ENCODE data around the gene CEL. TPM values are rescaled to one million over a fixed set of nuclear protein-coding genes. Genes with fewer than 3 reads are reported as not detected.
"Not testable (repeated sequence)": the region's sequence is repeated elsewhere in the genome, so short reads cannot be mapped to it uniquely, and the experiment has no call there.

Gene CEL
- total RNA-seq, 2 donors from 2014 or later, result 8,438 to 9,209 TPM

DNA sequence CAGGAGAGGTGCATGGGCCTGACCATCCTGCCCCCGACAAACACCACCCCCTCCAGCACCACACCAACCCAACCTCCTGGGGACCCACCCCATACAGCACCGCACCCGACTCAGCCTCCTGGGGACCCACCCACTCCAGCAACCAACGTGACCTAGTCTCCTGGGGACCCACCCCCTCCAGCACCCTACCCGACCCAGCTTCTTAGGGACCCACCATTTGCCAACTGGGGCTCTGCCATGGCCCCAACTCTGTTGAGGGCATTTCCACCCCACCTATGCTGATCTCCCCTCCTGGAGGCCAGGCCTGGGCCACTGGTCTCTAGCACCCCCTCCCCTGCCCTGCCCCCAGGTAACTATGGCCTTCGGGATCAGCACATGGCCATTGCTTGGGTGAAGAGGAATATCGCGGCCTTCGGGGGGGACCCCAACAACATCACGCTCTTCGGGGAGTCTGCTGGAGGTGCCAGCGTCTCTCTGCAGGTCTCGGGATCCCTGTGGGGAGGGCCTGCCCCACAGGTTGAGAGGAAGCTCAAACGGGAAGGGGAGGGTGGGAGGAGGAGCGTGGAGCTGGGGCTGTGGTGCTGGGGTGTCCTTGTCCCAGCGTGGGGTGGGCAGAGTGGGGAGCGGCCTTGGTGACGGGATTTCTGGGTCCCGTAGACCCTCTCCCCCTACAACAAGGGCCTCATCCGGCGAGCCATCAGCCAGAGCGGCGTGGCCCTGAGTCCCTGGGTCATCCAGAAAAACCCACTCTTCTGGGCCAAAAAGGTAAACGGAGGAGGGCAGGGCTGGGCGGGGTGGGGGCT lies 4.6 kb downstream of the CEL start:
- Histone ChIP-seq H3K36me3 (replicated peaks in 1 of 2; ENCODE audit: insufficient read depth in 1 of 2, low read depth in 2 of 2) (peaks cover 0 to 2% of the 10 kb centered on the region in 2 donors), H3K9me3 (no peaks in the 10 kb centered on the region), H3K4me3 (no peak overlapping the region), H3K27me3 (no peaks in the 10 kb centered on the region), H3K4me1 (peaks cover 18% of the 10 kb centered on the region), H3K27ac (peak overlapping the region; percentile 7 to 81 (median 73))
- TF ChIP-seq, protein P1, sequence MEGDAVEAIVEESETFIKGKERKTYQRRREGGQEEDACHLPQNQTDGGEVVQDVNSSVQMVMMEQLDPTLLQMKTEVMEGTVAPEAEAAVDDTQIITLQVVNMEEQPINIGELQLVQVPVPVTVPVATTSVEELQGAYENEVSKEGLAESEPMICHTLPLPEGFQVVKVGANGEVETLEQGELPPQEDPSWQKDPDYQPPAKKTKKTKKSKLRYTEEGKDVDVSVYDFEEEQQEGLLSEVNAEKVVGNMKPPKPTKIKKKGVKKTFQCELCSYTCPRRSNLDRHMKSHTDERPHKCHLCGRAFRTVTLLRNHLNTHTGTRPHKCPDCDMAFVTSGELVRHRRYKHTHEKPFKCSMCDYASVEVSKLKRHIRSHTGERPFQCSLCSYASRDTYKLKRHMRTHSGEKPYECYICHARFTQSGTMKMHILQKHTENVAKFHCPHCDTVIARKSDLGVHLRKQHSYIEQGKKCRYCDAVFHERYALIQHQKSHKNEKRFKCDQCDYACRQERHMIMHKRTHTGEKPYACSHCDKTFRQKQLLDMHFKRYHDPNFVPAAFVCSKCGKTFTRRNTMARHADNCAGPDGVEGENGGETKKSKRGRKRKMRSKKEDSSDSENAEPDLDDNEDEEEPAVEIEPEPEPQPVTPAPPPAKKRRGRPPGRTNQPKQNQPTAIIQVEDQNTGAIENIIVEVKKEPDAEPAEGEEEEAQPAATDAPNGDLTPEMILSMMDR (IDR thresholded peaks at IDR 0.05), result no peak
- TF ChIP-seq POLR2A (IDR thresholded peaks at IDR 0.05), result peak; percentile 60 to 70 (median 67)
- ATAC-seq, result no peak
- WGBS, 2 donors, result 36 to 43% methylated on average over 24 to 25 of the region's 25 CpGs
- intact Hi-C loops (cut with DNase I), result no loop called here
- DNase-seq, result peak; percentile 53 to 73 (median 62)

DNA sequence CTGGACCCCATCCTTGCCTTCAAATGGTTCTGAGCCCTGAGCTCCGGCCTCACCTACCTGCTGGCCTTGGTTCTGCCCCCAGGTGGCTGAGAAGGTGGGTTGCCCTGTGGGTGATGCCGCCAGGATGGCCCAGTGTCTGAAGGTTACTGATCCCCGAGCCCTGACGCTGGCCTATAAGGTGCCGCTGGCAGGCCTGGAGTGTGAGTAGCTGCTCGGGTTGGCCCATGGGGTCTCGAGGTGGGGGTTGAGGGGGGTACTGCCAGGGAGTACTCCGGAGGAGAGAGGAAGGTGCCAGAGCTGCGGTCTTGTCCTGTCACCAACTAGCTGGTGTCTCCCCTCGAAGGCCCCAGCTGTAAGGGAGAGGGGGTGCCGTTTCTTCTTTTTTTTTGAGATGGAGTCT lies 5.2 kb downstream of the CEL start:
- peak; percentile 54 to 62 (median 58) for DNase-seq
- H3K4me1 ChIP-seq, result peaks cover 22% of the 10 kb centered on the region
- H3K9me3 ChIP-seq, result no peaks in the 10 kb centered on the region
- intact Hi-C loops (cut with DNase I), result no loop called here
- peak in 1 of 3 donors; percentile 44 for TF ChIP-seq POLR2A (IDR thresholded peaks at IDR 0.05)
- TF ChIP-seq, protein P1 (IDR thresholded peaks at IDR 0.05), result peak in 4 of 7 experiments; percentile 0 to 26 (median 20)
- ATAC-seq, result no peak
- H3K4me3 ChIP-seq, result no peak overlapping the region
- 35 to 41% methylated on average over 8 to 11 of the region's 11 CpGs for WGBS, 2 donors
- no peaks in the 10 kb centered on the region for H3K27me3 ChIP-seq
- peaks cover 0 to 2% of the 10 kb centered on the region in 2 donors for H3K36me3 ChIP-seq (replicated peaks in 1 of 2; ENCODE audit: insufficient read depth in 1 of 2, low read depth in 2 of 2)
- H3K27ac ChIP-seq, result peak overlapping the region in 3 of 4 donors; percentile 67 to 81 (median 79)

DNA sequence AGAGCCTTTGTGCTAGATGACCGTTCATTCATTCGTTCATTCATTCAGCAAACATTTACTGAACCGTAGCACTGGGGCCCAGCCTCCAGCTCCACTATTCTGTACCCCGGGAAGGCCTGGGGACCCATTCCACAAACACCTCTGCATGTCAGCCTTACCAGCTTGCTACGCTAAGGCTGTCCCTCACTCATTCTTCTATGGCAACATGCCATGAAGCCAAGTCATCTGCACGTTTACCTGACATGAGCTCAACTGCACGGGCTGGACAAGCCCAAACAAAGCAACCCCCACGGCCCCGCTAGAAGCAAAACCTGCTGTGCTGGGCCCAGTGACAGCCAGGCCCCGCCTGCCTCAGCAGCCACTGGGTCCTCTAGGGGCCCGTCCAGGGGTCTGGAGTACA lies 6.0 kb downstream of the CEL start:
- peak overlapping the region; percentile 1 to 81 (median 58) for H3K27ac ChIP-seq
- WGBS, 2 donors, result 31 to 45% methylated on average over 10 to 11 of the region's 11 CpGs
- H3K27me3 ChIP-seq, result no peaks in the 10 kb centered on the region

GRCh38 chr9:133068431-133068830 lies 6.7 kb downstream of the CEL start:
- 23% methylated on average over 3 of the region's 15 CpGs; no CpG with 5 or more reads in 1 of the 2 donors for WGBS, 2 donors
- H3K4me3 ChIP-seq; ATAC-seq; H3K27me3 ChIP-seq; H3K9me3 ChIP-seq; intact Hi-C loops (cut with DNase I); H3K36me3 ChIP-seq (replicated peaks in 1 of 2; ENCODE audit: insufficient read depth in 1 of 2, low read depth in 2 of 2): not testable (repeated sequence)
- H3K27ac ChIP-seq, result peak overlapping the region in 2 of 4 donors; percentile 36 to 81
- H3K4me1 ChIP-seq, result peaks cover 22% of the 10 kb centered on the region
- DNase-seq, result peak in 1 of 4 donors; percentile 15

More for the DNA sequence above, 6.0 kb downstream of the CEL start:
- DNase-seq (peak; percentile 55 to 74 (median 59)), ATAC-seq (no peak)
- H3K4me1 ChIP-seq, result peaks cover 22% of the 10 kb centered on the region
- H3K36me3 ChIP-seq (replicated peaks in 1 of 2; ENCODE audit: insufficient read depth in 1 of 2, low read depth in 2 of 2), result peaks cover 0 to 2% of the 10 kb centered on the region in 2 donors
- intact Hi-C loops (cut with DNase I), result no loop called here
- TF ChIP-seq, protein P1 (IDR thresholded peaks at IDR 0.05), result no peak
- TF ChIP-seq POLR2A (IDR thresholded peaks at IDR 0.05), result peak; percentile 48 to 68 (median 51)
- no peak overlapping the region for H3K4me3 ChIP-seq
- H3K9me3 ChIP-seq, result no peaks in the 10 kb centered on the region

GRCh38 chr9:133070500-133070961 lies 8.8 kb downstream of the CEL start:
- ATAC-seq (peak; percentile 12), DNase-seq (peak; percentile 69 to 79 (median 72))
- H3K9me3 ChIP-seq; H3K27me3 ChIP-seq; H3K4me3 ChIP-seq; H3K36me3 ChIP-seq (replicated peaks in 1 of 2; ENCODE audit: insufficient read depth in 1 of 2, low read depth in 2 of 2); intact Hi-C loops (cut with DNase I): not testable (repeated sequence)
- peak; percentile 18 to 72 (median 69) for TF ChIP-seq POLR2A (IDR thresholded peaks at IDR 0.05)
- WGBS, 2 donors, result 44 to 50% methylated on average over 7 to 17 of the region's 17 CpGs
- Histone ChIP-seq H3K4me1 (peaks cover 18% of the 10 kb centered on the region), H3K27ac (peak overlapping the region in 3 of 4 donors; percentile 33 to 55 (median 52))

DNA sequence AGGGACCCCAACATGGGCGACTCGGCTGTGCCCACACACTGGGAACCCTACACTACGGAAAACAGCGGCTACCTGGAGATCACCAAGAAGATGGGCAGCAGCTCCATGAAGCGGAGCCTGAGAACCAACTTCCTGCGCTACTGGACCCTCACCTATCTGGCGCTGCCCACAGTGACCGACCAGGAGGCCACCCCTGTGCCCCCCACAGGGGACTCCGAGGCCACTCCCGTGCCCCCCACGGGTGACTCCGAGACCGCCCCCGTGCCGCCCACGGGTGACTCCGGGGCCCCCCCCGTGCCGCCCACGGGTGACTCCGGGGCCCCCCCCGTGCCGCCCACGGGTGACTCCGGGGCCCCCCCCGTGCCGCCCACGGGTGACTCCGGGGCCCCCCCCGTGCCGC lies 9.2 kb downstream of the CEL start:
- intact Hi-C loops (cut with DNase I); H3K9me3 ChIP-seq; H3K27me3 ChIP-seq; H3K36me3 ChIP-seq (replicated peaks in 1 of 2; ENCODE audit: insufficient read depth in 1 of 2, low read depth in 2 of 2); H3K4me3 ChIP-seq; ATAC-seq: not testable (repeated sequence)
- peak overlapping the region in 3 of 4 donors; percentile 33 to 55 (median 52) for H3K27ac ChIP-seq
- H3K4me1 ChIP-seq, result peaks cover 19% of the 10 kb centered on the region
- WGBS, 2 donors, result 40 to 58% methylated on average over 1 to 12 of the region's 31 CpGs
- DNase-seq, result peak in 2 of 4 donors; percentile 45 to 46
